OCI-LY3 (cell line): ENCODE data around the gene ARMC2.

ENCODE experiments used
- CTCF ChIP-seq: fragments of 200-600, 300-600 bp; sonication (generic); IDR thresholded peaks from 2 replicates; pipeline ENCODE4 v1.5.1; 2014; ENCODE audit warnings: antibody characterized with exemption, low read length, low read depth
- EZH2phosphoT487 ChIP-seq: fragments of 200-600 bp; shearing (Covaris generic); IDR thresholded peaks from 2 replicates; pipeline ENCODE4 v1.6.1; 2018; ENCODE audit warnings: antibody characterized with exemption, mixed run types, low read depth

DNA sequence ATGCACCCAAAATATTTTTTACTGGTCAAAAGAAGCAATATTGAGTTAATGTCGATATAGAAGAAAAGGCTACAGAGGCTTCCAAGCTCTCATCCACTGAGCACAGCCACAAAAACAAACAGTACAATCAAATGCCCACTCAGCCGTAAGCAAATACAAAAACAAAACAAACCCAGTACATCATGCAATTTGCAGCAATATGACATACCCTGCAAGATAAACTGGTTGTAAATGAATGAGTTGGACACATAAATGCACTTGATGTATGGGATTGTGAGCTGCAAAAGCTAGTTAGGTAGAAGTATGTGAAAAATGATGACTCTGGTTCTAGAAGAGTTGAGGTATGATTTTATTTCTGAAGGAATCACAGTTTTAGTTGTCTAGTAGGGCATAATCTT lies 162.5 kb downstream of the ARMC2 start:
- TF ChIP-seq CTCF (no peak), EZH2phosphoT487 (no peak)
